ENCODE results near the gene UGT2B17. TPM values are rescaled to one million over a fixed set of nuclear protein-coding genes. Genes with fewer than 3 reads are reported as not detected.
"Not testable (repeated sequence)": the region's sequence is repeated elsewhere in the genome, so short reads cannot be mapped to it uniquely, and the experiment has no call there.

Gene UGT2B17
- not detected for total RNA-seq
- polyA plus RNA-seq (2013, experiment 1 of 2): 0.05 TPM
- not detected for polyA plus RNA-seq (2013, experiment 2 of 2)
- 0 to 0.19 (median 0) reads per million in 172 experiments for total RNA-seq

DNA sequence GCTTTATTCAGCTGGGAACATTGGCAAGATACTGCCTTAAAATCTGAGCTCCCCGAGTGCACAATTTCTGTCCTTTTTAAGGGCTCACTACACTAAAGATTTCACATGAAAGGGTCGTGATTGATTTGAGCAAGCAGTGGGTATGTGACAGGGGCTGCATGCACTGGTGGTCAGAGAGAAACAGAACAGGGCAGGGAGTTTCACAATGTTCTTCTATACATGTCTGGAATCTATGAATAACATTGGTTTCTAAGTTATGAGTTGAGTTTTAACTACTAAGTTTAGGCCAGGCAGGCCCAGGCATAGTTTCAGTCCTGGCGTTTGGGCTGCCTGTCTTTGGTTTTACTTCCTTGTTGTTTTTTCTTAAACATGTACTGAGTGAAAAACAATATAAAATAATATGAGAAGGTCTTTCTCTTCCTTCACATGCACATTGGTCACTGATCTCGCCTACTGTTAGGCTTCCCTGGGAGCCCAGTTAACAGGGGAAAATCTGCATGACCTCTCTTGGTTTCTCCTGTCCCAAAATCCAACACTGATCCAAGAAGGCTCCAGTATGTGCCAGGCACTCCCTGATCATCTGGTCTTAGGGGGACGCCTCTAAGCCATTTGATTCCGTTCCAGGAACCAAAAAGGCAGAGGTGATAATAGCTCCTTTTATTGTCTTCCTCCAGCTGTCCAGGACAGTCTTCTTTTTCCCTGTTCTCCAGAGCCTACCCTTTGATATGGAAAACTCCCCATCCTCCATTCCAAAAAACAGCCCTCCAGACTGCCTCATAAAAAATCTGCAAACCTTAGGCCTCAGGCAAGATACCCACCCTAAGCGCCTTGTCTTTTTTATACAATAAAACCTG is at the start of gene UGT2B17:
UGT2B17 (minus strand) TSS at position 51 of the 854 bp plus-strand sequence. CDS start 7,838 bp downstream, outside the sequence.
- DNase-seq (no peak), ATAC-seq (ENCODE audit: poor library complexity) (no peak)
- Histone ChIP-seq H3K36me3 (ENCODE audit: insufficient read depth, low read length) (no peaks in the 10 kb centered on the region), H3K9me3 (ENCODE audit: control insufficient read depth in 1 of 2, insufficient read depth in 1 of 2, low read length in 2 of 2) (peaks cover 0 to 4% of the 10 kb centered on the region in 2 experiments), H3K4me1 (ENCODE audit: insufficient read depth, low read length) (no peaks in the 10 kb centered on the region), H3K27me3 (ENCODE audit: control insufficient read depth in 1 of 2, insufficient read depth in 2 of 2, low read length in 2 of 2) (no peaks in the 10 kb centered on the region), H3K4me3 (ENCODE audit: low read length) (no peak within 1 kb of the TSS), H3K27ac (ENCODE audit: low read depth in 1 of 2, low read length in 2 of 2) (no peak within 1 kb of the TSS)
- TF ChIP-seq, protein P1, sequence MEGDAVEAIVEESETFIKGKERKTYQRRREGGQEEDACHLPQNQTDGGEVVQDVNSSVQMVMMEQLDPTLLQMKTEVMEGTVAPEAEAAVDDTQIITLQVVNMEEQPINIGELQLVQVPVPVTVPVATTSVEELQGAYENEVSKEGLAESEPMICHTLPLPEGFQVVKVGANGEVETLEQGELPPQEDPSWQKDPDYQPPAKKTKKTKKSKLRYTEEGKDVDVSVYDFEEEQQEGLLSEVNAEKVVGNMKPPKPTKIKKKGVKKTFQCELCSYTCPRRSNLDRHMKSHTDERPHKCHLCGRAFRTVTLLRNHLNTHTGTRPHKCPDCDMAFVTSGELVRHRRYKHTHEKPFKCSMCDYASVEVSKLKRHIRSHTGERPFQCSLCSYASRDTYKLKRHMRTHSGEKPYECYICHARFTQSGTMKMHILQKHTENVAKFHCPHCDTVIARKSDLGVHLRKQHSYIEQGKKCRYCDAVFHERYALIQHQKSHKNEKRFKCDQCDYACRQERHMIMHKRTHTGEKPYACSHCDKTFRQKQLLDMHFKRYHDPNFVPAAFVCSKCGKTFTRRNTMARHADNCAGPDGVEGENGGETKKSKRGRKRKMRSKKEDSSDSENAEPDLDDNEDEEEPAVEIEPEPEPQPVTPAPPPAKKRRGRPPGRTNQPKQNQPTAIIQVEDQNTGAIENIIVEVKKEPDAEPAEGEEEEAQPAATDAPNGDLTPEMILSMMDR (IDR thresholded peaks at IDR 0.05): no peak
- Mint-ChIP-seq H3K36me3 (ENCODE audit: low read depth) (no peaks in the 10 kb centered on the region), H3K27ac (no peak within 1 kb of the TSS), H3K4me1 (ENCODE audit: low read depth) (no peaks in the 10 kb centered on the region), H3K9me3 (no peaks in the 10 kb centered on the region), H3K27me3 (no peaks in the 10 kb centered on the region), H3K4me3 (no peak within 1 kb of the TSS)
- POLR2A ChIA-PET: no interaction called here
- CTCF ChIA-PET: no interaction called here
- intact Hi-C loops (cut with DNase I, micrococcal nuclease): no loop called here

DNA sequence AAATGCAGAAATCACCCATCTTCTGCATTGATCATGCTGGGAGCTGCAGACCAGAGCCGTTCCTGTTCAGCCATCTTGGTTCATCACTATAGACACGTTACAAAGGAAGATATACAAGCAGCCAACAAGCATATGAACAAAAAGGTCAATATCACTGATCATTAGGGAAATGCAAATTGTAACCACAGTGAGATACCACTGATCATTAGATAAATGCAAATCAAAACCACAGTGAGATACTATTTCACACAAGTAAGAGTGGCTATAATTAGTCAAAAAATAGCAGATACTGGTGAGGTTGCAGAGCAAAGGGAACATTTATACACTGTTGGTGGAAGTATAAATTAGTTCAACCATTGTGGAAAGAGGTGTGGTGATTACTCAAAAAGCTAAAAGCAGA is 46.6 kb upstream of the UGT2B17 start:
- POLR2A ChIA-PET, H3K9me3 Mint-ChIP-seq: not testable (repeated sequence)

DNA sequence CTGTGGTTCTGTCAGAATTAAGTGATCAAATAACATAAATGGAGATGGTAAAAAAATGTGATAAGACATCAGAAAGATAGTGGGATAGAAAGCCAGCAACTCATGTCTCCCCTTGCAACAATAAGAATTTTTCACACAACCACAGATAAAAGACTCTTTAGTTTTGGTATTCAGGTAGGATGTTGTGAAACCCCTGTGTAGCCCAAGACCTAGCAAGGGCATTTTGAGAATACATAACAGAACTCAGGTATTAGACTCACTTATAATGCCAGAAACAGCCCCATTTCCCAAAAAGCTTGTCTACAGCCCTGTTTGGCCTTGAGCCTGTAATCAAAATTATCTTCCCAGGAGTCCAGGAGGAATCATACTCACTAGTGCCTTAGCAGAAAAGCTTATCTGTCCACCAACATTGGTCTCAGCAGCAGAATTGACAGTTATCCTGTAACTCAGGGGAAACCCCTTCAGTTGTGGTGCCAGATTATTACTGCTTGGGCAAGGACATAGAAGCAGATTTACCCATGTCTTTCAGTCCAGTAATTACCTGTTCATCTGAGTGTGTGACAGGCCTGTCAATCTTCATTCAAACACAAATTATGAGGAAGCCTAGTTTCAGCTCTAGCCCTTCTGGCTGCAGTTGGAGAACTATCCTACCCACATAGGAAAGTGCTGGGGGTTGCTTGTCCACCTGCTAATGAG is 41.0 kb upstream of the UGT2B17 start:
- no peaks in the 10 kb centered on the region for H3K27me3 ChIP-seq (ENCODE audit: control insufficient read depth in 1 of 2, insufficient read depth in 2 of 2, low read length in 2 of 2)
- no peak for DNase-seq
- Mint-ChIP-seq H3K36me3 (ENCODE audit: low read depth) (no peaks in the 10 kb centered on the region), H3K27me3 (no peaks in the 10 kb centered on the region), H3K4me1 (ENCODE audit: low read depth) (no peaks in the 10 kb centered on the region), H3K4me3 (no peak overlapping the region), H3K27ac (no peak overlapping the region), H3K9me3 (no peaks in the 10 kb centered on the region)
- H3K4me3 ChIP-seq (ENCODE audit: low read length): no peak overlapping the region
- POLR2A ChIA-PET: no interaction called here
- intact Hi-C loops (cut with DNase I, micrococcal nuclease): no loop called here
- H3K27ac ChIP-seq (ENCODE audit: low read depth in 1 of 2, low read length in 2 of 2): no peak overlapping the region
- TF ChIP-seq, protein P1 (IDR thresholded peaks at IDR 0.05): no peak
- CTCF ChIA-PET: no interaction called here
- no peak for ATAC-seq (ENCODE audit: poor library complexity)
- peaks cover 0 to 1% of the 10 kb centered on the region in 2 experiments for H3K9me3 ChIP-seq (ENCODE audit: control insufficient read depth in 1 of 2, insufficient read depth in 1 of 2, low read length in 2 of 2)
- H3K4me1 ChIP-seq (ENCODE audit: insufficient read depth, low read length): no peaks in the 10 kb centered on the region
- H3K36me3 ChIP-seq (ENCODE audit: insufficient read depth, low read length): no peaks in the 10 kb centered on the region

More for the DNA sequence above, 46.6 kb upstream of the UGT2B17 start:
- H3K27ac Mint-ChIP-seq; H3K36me3 Mint-ChIP-seq (ENCODE audit: low read depth); H3K4me1 ChIP-seq (ENCODE audit: insufficient read depth, low read length); H3K27ac ChIP-seq (ENCODE audit: low read depth in 1 of 2, low read length in 2 of 2); H3K4me1 Mint-ChIP-seq (ENCODE audit: low read depth); intact Hi-C loops (cut with DNase I, micrococcal nuclease); H3K4me3 ChIP-seq (ENCODE audit: low read length); ATAC-seq (ENCODE audit: poor library complexity); H3K27me3 Mint-ChIP-seq; H3K36me3 ChIP-seq (ENCODE audit: insufficient read depth, low read length); CTCF ChIA-PET; H3K9me3 ChIP-seq (ENCODE audit: control insufficient read depth in 1 of 2, insufficient read depth in 1 of 2, low read length in 2 of 2); H3K4me3 Mint-ChIP-seq; H3K27me3 ChIP-seq (ENCODE audit: control insufficient read depth in 1 of 2, insufficient read depth in 2 of 2, low read length in 2 of 2); DNase-seq: not testable (repeated sequence)

Measured in CD4-positive, alpha-beta T cell (primary cell).